ENCODE data around the gene KPTN. TPM values are rescaled to one million over a fixed set of nuclear protein-coding genes. Genes with fewer than 3 reads are reported as not detected.

The KPTN gene
- polyA plus RNA-seq, 3 donors = 8.2 to 13.5 (median 13.3) TPM

DNA sequence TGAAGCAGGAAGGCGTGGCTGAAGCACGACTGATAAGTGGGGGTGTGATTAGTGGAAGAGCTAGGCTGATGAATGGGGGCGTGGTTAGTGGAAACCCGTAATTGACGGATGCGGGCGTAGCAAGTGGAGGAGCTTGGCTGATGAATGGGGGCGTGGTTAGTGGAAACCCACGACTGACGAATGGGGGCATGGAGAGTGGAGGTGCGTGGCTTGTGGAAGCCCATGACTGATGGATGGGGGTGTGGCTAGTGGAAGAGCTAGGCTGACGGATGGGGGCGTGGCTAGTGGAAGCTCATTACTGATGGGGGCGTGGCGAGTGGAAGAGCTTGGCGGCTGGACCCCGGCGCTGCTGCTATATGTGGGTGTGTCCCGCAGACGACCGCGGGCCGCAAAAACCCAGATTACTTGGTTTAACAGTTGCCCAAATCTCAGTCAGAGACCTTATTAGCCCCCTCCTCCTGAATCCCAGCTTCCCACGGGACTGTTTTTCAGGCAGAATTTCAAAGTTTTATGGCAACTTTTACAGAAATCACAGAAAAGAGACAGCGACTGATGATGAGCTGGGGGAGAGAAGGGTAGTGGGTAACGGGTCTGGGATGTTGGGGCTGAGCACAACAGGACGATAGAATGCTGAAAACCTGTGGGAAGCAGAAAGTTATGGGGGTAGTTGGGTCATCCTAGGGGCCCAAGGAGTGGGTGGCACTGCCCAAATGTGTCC, 55.7 kb downstream of the KPTN start:
- peak in 8 of 11 donors; percentile 68 to 91 (median 86) for DNase-seq (ENCODE audit: extremely low read depth in 1 of 11, low read depth in 9 of 11, low spot score in 4 of 11)

DNA sequence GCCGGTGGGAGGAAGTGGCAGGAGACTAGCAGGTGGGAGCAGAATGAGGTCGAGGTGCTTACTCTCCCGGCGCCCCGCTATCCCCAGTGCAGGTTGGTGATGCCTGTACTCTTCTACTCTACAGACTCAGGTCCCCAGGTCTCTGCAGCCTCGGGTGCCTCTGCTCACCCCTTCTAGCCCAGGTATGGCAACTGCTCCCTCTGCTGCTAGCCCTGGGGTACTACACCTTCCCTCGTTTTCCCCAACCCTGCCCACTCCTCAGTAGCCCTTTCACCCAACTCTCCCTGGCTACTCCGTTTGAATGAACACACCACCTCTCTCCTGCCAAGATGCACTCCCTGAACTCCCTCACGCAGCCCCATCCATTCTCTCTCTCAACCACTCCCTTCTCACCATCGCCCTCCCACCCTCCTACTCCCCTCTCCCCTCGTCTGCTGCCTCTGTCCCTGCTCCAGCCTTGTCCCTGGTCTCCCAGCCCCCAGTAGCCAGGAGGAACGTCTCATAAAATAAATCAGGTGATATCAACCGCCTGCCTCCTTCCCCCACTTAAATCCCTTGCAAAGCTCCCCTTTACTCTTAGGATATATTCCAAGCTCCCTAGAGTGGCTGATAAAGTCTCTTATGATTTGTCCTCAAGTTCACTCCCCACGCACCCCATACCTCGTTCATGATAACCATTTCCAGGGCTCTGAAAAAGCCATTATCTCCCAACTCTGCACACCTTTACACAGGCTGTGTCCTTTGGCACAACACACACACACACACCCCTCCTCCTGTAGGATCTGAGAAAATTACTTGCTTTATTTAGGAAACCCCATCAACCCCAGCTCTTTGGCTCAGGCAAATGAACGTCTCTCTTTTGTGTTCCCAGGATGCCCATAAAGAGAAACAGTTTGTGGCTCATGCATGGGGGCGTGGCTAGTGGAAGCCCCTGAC, 56.5 kb downstream of the KPTN start:
- peak in 1 of 11 donors; percentile 63 for DNase-seq (ENCODE audit: extremely low read depth in 1 of 11, low read depth in 9 of 11, low spot score in 4 of 11)

Other genes starting within 250 kb of the KPTN start
- gene CCDC9, start 227.7 kb downstream of the KPTN start, polyA plus RNA-seq (ENCODE audit: insufficient read length in 3 of 3) = 10 to 100 TPM; 20.6 to 30.1 (median 25.0) TPM
- 10 to 100 TPM in 2 of 3 donors, 1 to 10 TPM in 1; 6.0 to 11.5 (median 10.7) TPM for gene INAFM1, start 209.3 kb downstream of the KPTN start, polyA plus RNA-seq (ENCODE audit: insufficient read length in 3 of 3)
- 10 to 100 TPM in 1 of 3 donors, 1 to 10 TPM in 2; 3.4 to 10.6 (median 7.1) TPM for gene C5AR1, start 174.4 kb downstream of the KPTN start, polyA plus RNA-seq (ENCODE audit: insufficient read length in 3 of 3)
- gene C5AR2, start 152.0 kb downstream of the KPTN start, polyA plus RNA-seq (ENCODE audit: insufficient read length in 3 of 3) = under 1 TPM; 0.23 to 0.42 (median 0.29) TPM
- gene DHX34, start 134.9 kb downstream of the KPTN start, polyA plus RNA-seq (ENCODE audit: insufficient read length in 3 of 3) = 10 to 100 TPM; 10.1 to 18.9 (median 17.8) TPM
- 10 to 100 TPM; 15.0 to 29.5 (median 18.2) TPM for gene MEIS3, start 64.7 kb downstream of the KPTN start, polyA plus RNA-seq (ENCODE audit: insufficient read length in 3 of 3)
- under 1 TPM; 0.22 to 0.26 (median 0.23) TPM for gene SLC8A2, start 12.3 kb downstream of the KPTN start, polyA plus RNA-seq (ENCODE audit: insufficient read length in 3 of 3)
- gene NAPA, start 30.8 kb upstream of the KPTN start, polyA plus RNA-seq (ENCODE audit: insufficient read length in 3 of 3) = 100 to 1,000 TPM; 140 to 177 (median 156) TPM
- under 1 TPM; 0.24 to 0.31 (median 0.27) TPM for gene ZNF541, start 88.9 kb upstream of the KPTN start, polyA plus RNA-seq (ENCODE audit: insufficient read length in 3 of 3)
- 10 to 100 TPM; 10.2 to 16.6 (median 16.5) TPM for gene BICRA, start 124.9 kb upstream of the KPTN start, polyA plus RNA-seq (ENCODE audit: insufficient read length in 3 of 3)
- 10 to 100 TPM; 25.3 to 41.6 (median 28.6) TPM for gene EHD2, start 229.2 kb upstream of the KPTN start, polyA plus RNA-seq (ENCODE audit: insufficient read length in 3 of 3)